H54 (cell line): ENCODE results near the gene LMO7.

Source experiments
- DNase-seq: peaks from one replicate; pipeline ENCODE4 v3.0.0; 2011; ENCODE audit warnings: low spot score, mixed read lengths; ENCODE audit not compliant: insufficient read length
- FAIRE-seq: peaks from 3 replicates; lab custom pipeline; 2011; peaks lifted over from hg19 to GRCh38; lab: Jason Lieb, UNC
- POLR2A ChIP-seq: IDR thresholded peaks from 2 replicates; pipeline ENCODE4 v1.6.1; 2011; ENCODE audit warnings: low read depth, mild to moderate bottlenecking, low read length

Gene LMO7

GRCh38 chr13:75794663-75795062 is 158.5 kb downstream of the LMO7 start:
- no peak for TF ChIP-seq POLR2A
- FAIRE-seq (no peak), DNase-seq (no peak)

DNA sequence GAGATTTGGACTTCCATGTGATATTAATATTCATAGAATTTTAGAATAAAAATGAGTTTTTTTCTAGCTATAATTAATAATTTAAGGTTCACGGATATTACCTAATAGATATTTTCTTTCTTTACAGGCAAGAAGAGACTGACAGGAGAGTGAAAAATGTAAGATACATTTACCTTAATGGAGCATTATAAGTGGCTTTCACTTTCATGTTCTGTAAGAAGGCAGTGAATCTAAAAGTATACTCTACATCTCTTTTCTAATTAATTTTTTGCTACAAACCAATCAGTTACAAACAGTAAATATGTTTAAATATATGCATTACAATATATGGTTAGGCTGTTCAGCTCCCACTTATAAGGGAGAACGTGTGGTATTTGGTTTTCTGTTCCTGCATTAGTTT is 159.1 kb downstream of the LMO7 start:
- FAIRE-seq: no peak
- no peak for TF ChIP-seq POLR2A
- no peak for DNase-seq

DNA sequence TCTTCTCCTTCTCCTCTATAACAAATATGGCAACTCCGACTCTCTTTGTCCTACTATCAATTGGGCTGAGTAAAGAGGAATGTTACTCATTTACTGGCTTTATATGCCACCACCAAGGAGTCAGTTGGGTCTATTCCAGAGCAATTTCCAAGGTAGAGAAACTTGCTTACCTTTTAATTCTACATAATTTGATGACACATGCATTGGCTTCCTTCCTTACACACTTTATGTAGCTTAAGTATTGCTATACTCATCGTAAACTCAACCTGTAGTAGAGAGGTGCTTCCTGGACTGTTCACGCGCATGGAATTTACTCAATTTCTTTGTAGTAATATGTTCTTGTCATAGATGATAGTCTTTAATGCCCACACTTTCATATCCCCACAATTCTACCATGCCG is 160.7 kb downstream of the LMO7 start:
- TF ChIP-seq POLR2A: no peak
- FAIRE-seq (no peak), DNase-seq (no peak)

DNA sequence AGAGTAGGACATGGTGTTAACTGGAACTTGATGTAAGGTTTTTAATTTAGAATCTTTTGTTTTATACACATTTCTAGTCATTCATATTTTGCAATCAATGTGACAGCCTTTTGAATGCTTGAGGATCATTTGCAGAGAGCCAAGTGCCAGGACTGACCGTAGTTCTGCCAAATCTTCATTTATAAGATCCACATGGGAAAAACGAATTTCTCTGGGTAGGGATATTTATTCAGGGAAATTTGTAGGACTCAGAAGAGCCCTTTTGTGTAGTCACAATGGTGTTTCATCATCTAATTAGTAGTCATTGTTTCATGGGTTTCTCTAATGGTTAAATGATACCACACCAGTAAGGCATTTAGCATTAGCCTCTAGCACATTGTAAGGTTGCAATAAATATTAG is 161.1 kb downstream of the LMO7 start:
- no peak for FAIRE-seq

DNA sequence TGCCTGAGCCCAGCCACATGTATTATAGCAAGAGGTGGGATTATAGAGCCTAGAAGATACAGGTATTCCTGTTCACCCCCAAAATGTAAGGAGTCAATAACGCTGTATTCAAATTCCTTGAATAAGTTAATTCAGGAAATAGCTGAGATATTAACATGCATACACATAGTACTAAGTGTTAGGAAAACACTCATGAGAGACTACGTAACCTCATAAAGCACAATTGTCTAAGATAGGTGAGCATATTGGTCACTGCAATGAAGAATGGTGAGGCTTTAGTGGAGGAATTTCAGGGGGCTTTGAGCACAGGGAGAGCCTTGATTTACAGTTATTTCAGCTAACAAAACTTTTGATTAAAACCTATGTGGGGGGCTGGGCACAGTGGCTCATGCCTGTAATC is 161.6 kb downstream of the LMO7 start:
- DNase-seq (no peak), FAIRE-seq (no peak)
- no peak for TF ChIP-seq POLR2A

More for the DNA sequence above, 161.1 kb downstream of the LMO7 start:
- TF ChIP-seq POLR2A: no peak
- no peak for DNase-seq

- FAIRE-seq (peak; percentile 96), DNase-seq (peak; percentile 31)
- TF ChIP-seq POLR2A: no peak
Observed at GRCh38 chr13:75798353-75799255, 162.5 kb downstream of the LMO7 start.

GRCh38 chr13:75800545-75800944 is 164.4 kb downstream of the LMO7 start:
- FAIRE-seq: no peak
- no peak for TF ChIP-seq POLR2A
- no peak for DNase-seq

- no peak for DNase-seq
- peak; percentile 6 for FAIRE-seq
- no peak for TF ChIP-seq POLR2A
Observed at GRCh38 chr13:75801388-75801945, 165.3 kb downstream of the LMO7 start.

- FAIRE-seq (no peak), DNase-seq (no peak)
- TF ChIP-seq POLR2A: no peak
Observed at GRCh38 chr13:75802161-75802560, 166.0 kb downstream of the LMO7 start.

GRCh38 chr13:75803164-75803611 is 167.1 kb downstream of the LMO7 start:
- no peak for FAIRE-seq

DNA sequence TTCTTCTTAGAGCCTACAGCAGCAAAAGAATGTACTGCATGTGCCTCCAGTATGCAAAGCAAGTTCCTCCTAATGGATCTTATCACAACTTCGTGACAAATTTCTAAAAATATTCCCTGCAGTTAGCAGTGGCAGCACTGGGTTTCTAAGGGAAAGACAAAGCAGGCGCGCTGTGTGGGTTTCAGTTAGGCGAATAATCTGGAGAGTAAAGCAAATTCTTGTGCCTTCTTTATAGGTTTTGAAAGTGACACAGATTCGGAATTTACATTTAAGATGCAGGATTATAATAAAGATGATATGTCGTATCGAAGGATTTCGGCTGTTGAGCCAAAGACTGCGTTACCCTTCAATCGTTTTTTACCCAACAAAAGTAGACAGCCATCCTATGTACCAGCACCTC is 167.9 kb downstream of the LMO7 start:
- no peak for DNase-seq
- no peak for TF ChIP-seq POLR2A
- no peak for FAIRE-seq

More at GRCh38 chr13:75803164-75803611, 167.1 kb downstream of the LMO7 start:
- no peak for TF ChIP-seq POLR2A
- DNase-seq: no peak

DNA sequence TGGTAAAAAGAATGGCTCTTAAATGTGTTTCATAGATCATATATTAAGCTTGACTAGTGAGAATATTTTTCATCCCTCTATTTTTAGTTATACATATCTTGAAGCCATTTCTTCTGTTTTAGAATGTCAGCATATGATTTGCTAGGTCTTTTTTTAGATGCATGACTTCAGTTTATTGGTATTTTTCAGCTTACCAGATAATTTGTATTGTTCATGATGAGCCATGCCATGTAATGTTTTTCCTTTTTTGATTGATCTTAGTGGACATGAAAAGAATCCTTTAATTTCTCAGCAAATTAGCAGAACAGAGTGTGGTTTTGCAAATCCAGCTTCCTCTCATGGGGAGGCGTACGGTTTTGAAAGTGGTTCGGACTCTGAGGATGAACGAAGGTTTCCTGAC is 168.5 kb downstream of the LMO7 start:
- TF ChIP-seq POLR2A: no peak
- no peak for DNase-seq
- no peak for FAIRE-seq

- FAIRE-seq (no peak), DNase-seq (no peak)
- no peak for TF ChIP-seq POLR2A
Observed at GRCh38 chr13:75806117-75806516, 170.0 kb downstream of the LMO7 start.

- peak; percentile 50 for FAIRE-seq
- DNase-seq: no peak
- no peak for TF ChIP-seq POLR2A
Observed at GRCh38 chr13:75811361-75811760, 175.2 kb downstream of the LMO7 start.
